T-cell (primary cell): ENCODE measurements around the gene STK10. TPM values are rescaled to one million over a fixed set of nuclear protein-coding genes. Genes with fewer than 3 reads are reported as not detected.

Source experiments
- ATAC-seq, 4 experiments: fragments of 200-7000 bp in 3 of 4; fragments of 150-1000 bp in 1 of 4; cut with Tn5 transposase; replicated peaks in 1 of 4; 1 replicate in 3 of 4; 2 replicates in 1 of 4; pipeline ENCODE4 v1.10.0; 2021; ENCODE audit warnings: moderate library complexity in 3 of 4, mild to moderate bottlenecking in 2 of 4, moderate number of reproducible peaks in 1 of 4
- CTCF ChIA-PET, 2 donors: fragments of 300-600 bp; sonication (Branson Sonifier 250); formaldehyde crosslinking; loops; one replicate each; lab custom pipeline; 2022; ENCODE audit warnings: antibody characterized with exemption in 2 of 2; lab: Charles Lee
- POLR2A ChIA-PET, 2 donors: fragments of 300-600 bp; sonication (Branson Sonifier 250); formaldehyde crosslinking; loops; one replicate each; lab custom pipeline; 2022; ENCODE audit warnings: antibody characterized with exemption in 2 of 2; lab: Charles Lee
- DNase-seq, 35 experiments: peaks; one replicate each; pipeline versions ENCODE4 v3.0.0 to v3.0.0-alpha.2; 2013 to 2023
- H3K27ac ChIP-seq: one replicate; pipeline ENCODE4 v1.5.1; 2013; ENCODE audit warnings: low read length
- H3K27me3 ChIP-seq, 2 experiments: replicated peaks in 1 of 2; 1 replicate in 1 of 2; 2 replicates in 1 of 2; pipeline versions ENCODE4 v1.6.1 to v1.7.0; 2013; ENCODE audit warnings: low read length in 1 of 2, mixed read lengths in 1 of 2; ENCODE audit not compliant: control insufficient read depth in 2 of 2, insufficient read depth in 2 of 2; ENCODE audit errors: extremely low read depth in 1 of 2
- H3K36me3 ChIP-seq, 2 donors: 1 replicate in 1 of 2; 2 replicates in 1 of 2; pipeline versions ENCODE4 v1.6.1 to v1.7.0; 2013; ENCODE audit warnings: low read length in 1 of 2; ENCODE audit not compliant: control insufficient read depth in 2 of 2, insufficient read depth in 1 of 2; ENCODE audit errors: extremely low read depth in 1 of 2
- H3K4me1 ChIP-seq, 2 experiments: 1 replicate in 1 of 2; 2 replicates in 1 of 2; pipeline versions ENCODE4 v1.6.1 to v1.7.0; 2013; ENCODE audit warnings: low read length in 2 of 2, mixed read lengths in 1 of 2; ENCODE audit not compliant: insufficient read depth in 2 of 2, control insufficient read depth in 1 of 2; ENCODE audit errors: extremely low read depth in 1 of 2
- H3K4me3 ChIP-seq, 2 donors: 1 replicate in 1 of 2; 2 replicates in 1 of 2; pipeline versions ENCODE4 v1.5.1 to v1.7.0; 2013; ENCODE audit warnings: mild to moderate bottlenecking in 2 of 2, low read length in 1 of 2, moderate library complexity in 1 of 2; ENCODE audit not compliant: control insufficient read depth in 1 of 2; ENCODE audit errors: extremely low read depth in 1 of 2
- H3K9me3 ChIP-seq: 2 replicates; pipeline ENCODE4 v1.7.0; 2013
- H3K27ac Mint-ChIP-seq, 2 donors: one replicate each; pipeline ENCODE4 v1.8.0; 2020 to 2021; ENCODE audit warnings: mild to moderate bottlenecking in 2 of 2, mixed read lengths in 2 of 2
- H3K27me3 Mint-ChIP-seq, 2 donors: one replicate each; pipeline ENCODE4 v1.8.0; 2021 to 2022; ENCODE audit warnings: mixed read lengths in 2 of 2
- H3K36me3 Mint-ChIP-seq: one replicate; pipeline ENCODE4 v1.8.0; 2021; ENCODE audit warnings: mixed read lengths
- H3K4me1 Mint-ChIP-seq, 3 donors: one replicate each; pipeline ENCODE4 v1.8.0; 2020 to 2022; ENCODE audit warnings: mixed read lengths in 3 of 3, mild to moderate bottlenecking in 1 of 3
- H3K4me3 Mint-ChIP-seq, 3 donors: one replicate each; pipeline ENCODE4 v1.8.0; 2020 to 2022; ENCODE audit warnings: mild to moderate bottlenecking in 3 of 3, mixed read lengths in 3 of 3, moderate library complexity in 3 of 3
- H3K9me3 Mint-ChIP-seq, 3 donors: one replicate each; pipeline ENCODE4 v1.8.0; 2020 to 2022; ENCODE audit warnings: mixed read lengths in 3 of 3
- whole genome bisulfite sequencing: methylation state at CpG from one replicate; pipeline ENCODE4 v1.1.5; 2013; ENCODE audit warnings: missing lambda C conversion rate; ENCODE audit not compliant: insufficient coverage; 5-methylcytosine and 5-hydroxymethylcytosine counted together
- total RNA-seq, 35 experiments: library from RNA in 6 of 35; stranded (reverse) in 6 of 35; fragments of 120-200 nt in 1 of 35; gene quantifications; one replicate each; pipeline versions ENCODE4 v1.2.1 to v1.2.4 and lab custom pipeline; 2013 to 2026

STK10 gene
- total RNA-seq, 5 donors from 2014 or later (not counting 1 experiment from before 2014, with no cell fraction given): 305 to 437 (median 331) TPM

GRCh38 chr5:172145870-172146747 lies 41.9 kb downstream of the STK10 start:
- Histone ChIP-seq H3K9me3 (no peaks in the 10 kb centered on the region), H3K27ac (peak overlapping the region; percentile 47), H3K4me1 (peaks cover 20 to 100% of the 10 kb centered on the region in 2 experiments), H3K27me3 (no peaks in the 10 kb centered on the region), H3K4me3 (no peak overlapping the region), H3K36me3 (peaks cover 0 to 82% of the 10 kb centered on the region in 2 donors)
- ATAC-seq (no peak), DNase-seq (no peak)
- Mint-ChIP-seq H3K4me3 (peak overlapping the region in 1 of 3 donors; percentile 38), H3K9me3 (no peaks in the 10 kb centered on the region), H3K4me1 (peaks cover 73 to 95% (median 89%) of the 10 kb centered on the region in 3 donors), H3K36me3 (peaks cover 29% of the 10 kb centered on the region), H3K27ac (peak overlapping the region; percentile 64 to 81), H3K27me3 (no peaks in the 10 kb centered on the region)
- 88% methylated on average over 10 of the region's 21 CpGs for WGBS
- ChIA-PET POLR2A (no interaction called here), CTCF (interaction anchor here (0.6 kb wide), 3 partner anchors 15 to 82 kb away, joined by 3 read pairs; no protein-coding TSS in a partner anchor)

GRCh38 chr5:172144931-172145869 lies 42.8 kb downstream of the STK10 start:
- ChIA-PET POLR2A (no interaction called here), CTCF (interaction anchor here in 1 of 2 donors (0.6 kb wide), 1 partner anchor 81 kb away, joined by 3 read pairs; no protein-coding TSS in a partner anchor)
- Histone ChIP-seq H3K4me3 (no peak overlapping the region), H3K4me1 (peaks cover 11 to 95% of the 10 kb centered on the region in 2 experiments), H3K27me3 (no peaks in the 10 kb centered on the region), H3K36me3 (peaks cover 0 to 83% of the 10 kb centered on the region in 2 donors), H3K9me3 (no peaks in the 10 kb centered on the region), H3K27ac (peak overlapping the region; percentile 9)
- DNase-seq (no peak), ATAC-seq (no peak)
- peaks cover 31% of the 10 kb centered on the region for H3K36me3 Mint-ChIP-seq
- WGBS: 95% methylated on average over 12 of the region's 15 CpGs
- H3K27ac Mint-ChIP-seq: peak overlapping the region; percentile 85
- H3K9me3 Mint-ChIP-seq: no peaks in the 10 kb centered on the region
- H3K4me3 Mint-ChIP-seq: peak overlapping the region in 1 of 3 donors; percentile 10
- H3K4me1 Mint-ChIP-seq: peaks cover 71 to 94% (median 89%) of the 10 kb centered on the region in 3 donors
- H3K27me3 Mint-ChIP-seq: no peaks in the 10 kb centered on the region

- Mint-ChIP-seq H3K27me3 (no peaks in the 10 kb centered on the region), H3K36me3 (peaks cover 39% of the 10 kb centered on the region), H3K27ac (peak overlapping the region; percentile 85), H3K9me3 (no peaks in the 10 kb centered on the region), H3K4me3 (peak overlapping the region in 2 of 3 donors; percentile 6 to 19), H3K4me1 (peaks cover 76 to 96% (median 92%) of the 10 kb centered on the region in 3 donors)
- DNase-seq: no peak
- Histone ChIP-seq H3K36me3 (peaks cover 0 to 79% of the 10 kb centered on the region in 2 donors), H3K4me1 (peaks cover 11 to 86% of the 10 kb centered on the region in 2 experiments), H3K4me3 (no peak overlapping the region), H3K9me3 (no peaks in the 10 kb centered on the region), H3K27ac (peak overlapping the region; percentile 9), H3K27me3 (no peaks in the 10 kb centered on the region)
- WGBS: 92% methylated on average over 3 of the region's 10 CpGs
- ChIA-PET POLR2A (no interaction called here), CTCF (no interaction called here)
- no peak for ATAC-seq
Measured at GRCh38 chr5:172144291-172144815, 43.7 kb downstream of the STK10 start.

GRCh38 chr5:172143875-172144274 lies 44.1 kb downstream of the STK10 start:
- WGBS: 76% methylated on average over 3 of the region's 6 CpGs
- H3K27me3 Mint-ChIP-seq: no peaks in the 10 kb centered on the region
- H3K4me3 Mint-ChIP-seq: peak overlapping the region in 1 of 3 donors; percentile 19
- H3K9me3 Mint-ChIP-seq: no peaks in the 10 kb centered on the region
- peaks cover 0 to 74% of the 10 kb centered on the region in 2 donors for H3K36me3 ChIP-seq
- H3K27ac ChIP-seq: no peak overlapping the region
- H3K9me3 ChIP-seq: no peaks in the 10 kb centered on the region
- H3K4me1 Mint-ChIP-seq: peaks cover 81 to 96% (median 92%) of the 10 kb centered on the region in 3 donors
- POLR2A ChIA-PET: no interaction called here
- no peaks in the 10 kb centered on the region for H3K27me3 ChIP-seq
- peaks cover 42% of the 10 kb centered on the region for H3K36me3 Mint-ChIP-seq
- CTCF ChIA-PET: interaction anchor here in 1 of 2 donors (1.1 kb wide), 1 partner anchor 11 kb away, joined by 3 read pairs; no protein-coding TSS in a partner anchor
- H3K27ac Mint-ChIP-seq: peak overlapping the region; percentile 85
- H3K4me1 ChIP-seq: peaks cover 11 to 81% of the 10 kb centered on the region in 2 experiments
- ATAC-seq (no peak), DNase-seq (no peak)
- no peak overlapping the region for H3K4me3 ChIP-seq

GRCh38 chr5:172142709-172143215 lies 45.3 kb downstream of the STK10 start:
- CTCF ChIA-PET: interaction anchor here in 1 of 2 donors (1.1 kb wide), 1 partner anchor 12 kb away, joined by 3 read pairs; no protein-coding TSS in a partner anchor
- Histone ChIP-seq H3K36me3 (peaks cover 0 to 63% of the 10 kb centered on the region in 2 donors), H3K9me3 (no peaks in the 10 kb centered on the region), H3K4me1 (peaks cover 11 to 72% of the 10 kb centered on the region in 2 experiments), H3K27me3 (no peaks in the 10 kb centered on the region), H3K4me3 (no peak overlapping the region), H3K27ac (no peak overlapping the region)
- no peak for DNase-seq
- H3K27me3 Mint-ChIP-seq: no peaks in the 10 kb centered on the region
- peaks cover 41% of the 10 kb centered on the region for H3K36me3 Mint-ChIP-seq
- peaks cover 78 to 86% (median 86%) of the 10 kb centered on the region in 3 donors for H3K4me1 Mint-ChIP-seq
- 97% methylated on average over 4 of the region's 5 CpGs for WGBS
- peak in 1 of 4 experiments; percentile 12 for ATAC-seq
- H3K27ac Mint-ChIP-seq: peak overlapping the region; percentile 68 to 85
- H3K4me3 Mint-ChIP-seq: peak overlapping the region in 1 of 3 donors; percentile 19
- POLR2A ChIA-PET: no interaction called here
- no peaks in the 10 kb centered on the region for H3K9me3 Mint-ChIP-seq
